Stimulated activated CD4-positive, alpha-beta T cell treated with anti-CD3 and anti-CD28 coated beads, Interleukin-4, amount 100 ng/mL, for 1 hour (primary cell): Measurements from ENCODE around the gene SARM1.
"Not testable (repeated sequence)": the region's sequence is repeated elsewhere in the genome, so short reads cannot be mapped to it uniquely, and the experiment has no call there.

Source experiments
- DNase-seq: peaks from one replicate; pipeline ENCODE4 v3.0.0-alpha.2; 2020

Gene SARM1

DNA sequence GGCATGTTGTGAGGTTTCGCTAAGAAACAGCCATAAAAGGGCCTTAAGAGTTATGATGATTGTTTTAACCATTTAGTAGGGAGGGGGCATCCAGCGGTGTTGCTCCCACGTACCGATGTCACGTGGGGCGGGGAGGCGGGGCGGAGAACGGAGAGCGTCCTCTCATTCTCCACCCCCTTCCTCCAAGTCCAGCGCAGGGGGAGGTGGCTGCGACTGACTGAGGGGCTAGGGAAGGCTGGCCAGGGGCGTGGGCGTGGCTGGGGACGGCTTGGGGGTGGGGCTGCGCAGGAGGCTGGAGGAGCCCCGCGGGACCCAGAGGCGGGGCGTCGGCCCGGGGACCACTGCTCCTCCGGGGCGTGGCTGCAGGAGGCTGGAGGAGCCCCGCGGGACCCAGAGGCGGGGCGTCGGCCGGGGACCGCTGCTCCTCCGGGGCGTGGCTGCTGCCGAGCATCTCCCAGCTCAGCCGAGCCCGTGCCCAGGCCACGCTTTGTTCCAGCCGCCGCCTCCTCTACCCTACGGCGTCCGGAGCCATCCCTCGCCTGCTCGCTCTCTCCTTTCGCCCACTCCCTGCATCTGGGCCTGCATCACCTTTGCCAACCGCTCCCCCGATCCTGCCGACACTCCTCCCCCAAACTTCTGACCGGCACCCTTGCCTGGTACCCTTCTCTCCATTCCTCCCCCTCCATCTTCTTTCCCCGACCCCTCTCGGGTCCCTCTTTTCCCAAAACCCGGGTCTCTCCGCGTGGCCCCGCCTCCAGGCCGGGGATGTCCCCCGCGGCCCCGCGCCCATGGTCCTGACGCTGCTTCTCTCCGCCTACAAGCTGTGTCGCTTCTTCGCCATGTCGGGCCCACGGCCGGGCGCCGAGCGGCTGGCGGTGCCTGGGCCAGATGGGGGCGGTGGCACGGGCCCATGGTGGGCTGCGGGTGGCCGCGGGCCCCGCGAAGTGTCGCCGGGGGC is at the start of gene SARM1:
SARM1 (plus strand) TSS at position 450 of the 958 bp plus-strand sequence; CDS start at position 789, 339 bp downstream.
- peak; percentile 84 for DNase-seq

DNA sequence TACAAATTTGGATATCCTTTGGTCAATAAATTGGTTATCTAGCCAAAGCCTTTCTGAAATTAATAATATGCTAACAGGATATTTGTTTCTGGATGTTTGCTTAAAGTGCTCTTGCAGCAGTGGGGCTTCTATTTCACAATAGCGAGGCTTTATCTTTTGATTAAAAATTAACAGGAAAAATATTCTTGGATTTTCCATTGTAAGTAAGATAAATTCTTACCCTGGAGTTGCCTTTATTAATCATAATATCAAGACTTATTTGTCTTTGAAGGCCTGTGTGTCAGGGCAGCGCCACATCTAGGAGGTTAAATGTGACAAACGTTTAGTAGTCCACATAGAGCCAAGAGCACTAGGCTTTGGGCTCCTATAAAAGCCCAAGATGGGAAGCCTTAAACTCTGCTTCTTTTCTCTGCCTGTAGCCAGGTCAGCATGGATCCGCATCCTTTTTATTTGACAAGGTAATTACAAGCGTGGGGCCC is 47.2 kb upstream of the SARM1 start:
- no peak for DNase-seq

DNA sequence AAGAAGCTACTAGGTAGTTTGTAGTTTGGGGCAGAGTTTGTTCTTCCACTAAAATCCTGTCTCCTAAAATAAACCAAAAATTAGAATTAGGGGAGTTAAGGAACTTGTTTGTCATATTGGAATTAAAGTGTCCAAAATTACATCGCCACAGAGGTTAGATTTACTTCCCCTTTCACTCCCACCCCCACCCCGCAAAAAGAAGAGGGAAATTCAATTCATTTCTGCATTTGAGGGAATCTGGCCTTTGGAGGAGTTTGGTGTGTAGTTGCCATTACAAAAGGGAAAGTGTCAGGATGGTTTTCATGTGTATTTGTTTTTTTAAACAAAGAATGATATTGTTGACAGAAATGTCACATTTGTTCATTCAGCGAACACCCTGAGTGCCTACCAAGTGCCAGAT is 46.7 kb upstream of the SARM1 start:
- DNase-seq = no peak

DNA sequence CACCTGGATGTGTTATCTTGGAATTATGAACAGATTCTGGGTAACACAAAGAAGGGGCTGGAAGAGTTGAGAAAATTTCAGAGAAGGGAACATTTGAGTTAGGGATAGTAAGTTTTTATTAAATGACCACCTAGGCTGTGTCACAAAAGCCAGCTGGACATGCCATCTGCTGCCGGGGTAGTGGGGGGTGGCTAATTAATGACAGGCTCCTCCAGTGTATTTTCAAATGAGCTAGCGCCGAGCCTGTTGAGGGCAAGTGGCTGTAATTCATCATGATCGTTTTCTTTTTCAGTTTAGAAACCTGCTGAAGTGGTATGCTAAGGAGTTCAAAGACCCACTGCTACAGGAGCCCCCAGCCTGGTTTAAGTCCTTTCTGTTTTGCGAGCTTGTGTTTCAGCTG is 46.3 kb upstream of the SARM1 start:
- no peak for DNase-seq

DNA sequence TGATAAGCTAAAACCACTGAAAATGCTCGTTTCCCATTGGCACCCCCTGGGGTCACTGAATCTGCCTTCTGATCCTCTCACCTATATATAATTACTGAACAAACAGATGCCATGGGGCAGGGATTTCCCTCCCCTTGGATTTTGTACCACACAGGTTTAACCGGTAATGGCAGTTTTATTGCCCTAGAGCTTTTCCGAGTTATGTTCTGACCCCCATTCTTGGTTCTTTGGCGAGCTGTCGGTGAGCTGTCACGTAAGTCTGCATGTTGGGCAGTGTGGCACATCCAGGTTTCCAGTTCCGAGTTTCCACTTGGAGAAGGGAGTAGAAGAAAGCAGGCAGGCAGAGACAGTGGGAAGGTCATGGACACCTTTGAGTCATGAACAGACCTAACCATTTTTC is 45.4 kb upstream of the SARM1 start:
- no peak for DNase-seq

DNA sequence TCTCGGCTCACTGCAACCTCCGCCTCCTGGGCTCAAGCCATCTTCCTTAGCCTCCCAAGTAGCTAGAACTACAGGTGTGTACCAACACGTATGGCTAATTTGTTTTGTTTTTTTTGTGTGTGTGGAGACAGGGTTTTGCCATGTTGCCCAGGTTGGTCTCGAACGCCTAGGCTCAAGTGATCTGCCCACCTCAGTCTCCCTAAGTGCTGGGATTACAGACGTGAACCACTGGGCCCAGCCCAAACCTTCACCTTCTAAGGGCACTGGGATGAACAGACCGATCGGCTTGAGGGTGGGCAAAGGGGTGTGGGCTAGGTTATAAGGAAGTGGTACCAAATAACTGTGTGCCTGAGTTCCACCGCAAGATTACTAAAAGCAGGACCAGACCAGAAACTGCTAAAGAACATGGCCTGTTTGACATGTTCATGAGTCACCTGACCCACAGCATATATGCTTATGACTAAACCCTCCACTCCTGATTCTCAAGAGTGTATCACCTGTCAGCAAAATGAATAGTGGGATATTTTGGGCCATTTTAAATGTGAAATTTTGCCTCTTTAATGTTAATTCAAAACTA is 44.4 kb upstream of the SARM1 start:
- no peak for DNase-seq

DNA sequence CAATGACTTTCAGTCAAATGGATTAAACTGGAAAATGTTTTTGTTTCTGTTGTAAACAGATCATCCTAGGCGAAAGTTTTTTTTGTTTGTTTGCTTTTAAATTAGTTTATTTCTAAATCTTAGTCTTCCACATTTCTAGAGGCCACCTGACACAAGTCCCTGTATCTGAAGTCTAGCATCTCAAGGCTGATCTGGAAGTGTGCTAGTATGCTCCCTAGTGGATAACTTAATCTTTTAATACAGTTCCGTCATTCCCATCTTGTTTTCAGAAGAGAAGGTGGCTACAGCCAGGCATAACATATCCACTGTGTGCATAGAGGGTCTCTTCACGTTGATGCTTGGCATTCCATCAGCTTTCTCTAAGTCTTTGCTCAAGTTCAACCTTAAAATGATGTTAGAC is 43.8 kb upstream of the SARM1 start:
- DNase-seq = no peak

DNA sequence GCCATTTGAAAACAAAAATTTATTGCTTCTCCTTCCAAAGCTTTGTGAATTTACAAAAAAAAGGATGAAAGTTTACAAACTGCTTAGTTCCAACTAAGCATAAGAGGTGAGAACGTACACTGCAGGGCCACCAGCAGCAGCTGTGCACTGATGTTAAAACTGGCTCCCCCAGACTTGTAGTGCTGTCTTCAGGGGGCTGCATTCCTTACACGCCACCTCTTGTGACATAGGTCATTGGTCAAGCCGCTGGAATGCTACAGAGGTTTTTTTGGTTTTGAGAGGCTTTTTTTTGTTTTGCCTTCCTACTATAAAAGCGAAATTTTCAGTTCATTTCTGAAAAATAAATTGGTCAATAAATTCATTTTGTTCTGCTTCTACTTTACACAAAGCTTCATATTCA is 43.2 kb upstream of the SARM1 start:
- DNase-seq = no peak

DNA sequence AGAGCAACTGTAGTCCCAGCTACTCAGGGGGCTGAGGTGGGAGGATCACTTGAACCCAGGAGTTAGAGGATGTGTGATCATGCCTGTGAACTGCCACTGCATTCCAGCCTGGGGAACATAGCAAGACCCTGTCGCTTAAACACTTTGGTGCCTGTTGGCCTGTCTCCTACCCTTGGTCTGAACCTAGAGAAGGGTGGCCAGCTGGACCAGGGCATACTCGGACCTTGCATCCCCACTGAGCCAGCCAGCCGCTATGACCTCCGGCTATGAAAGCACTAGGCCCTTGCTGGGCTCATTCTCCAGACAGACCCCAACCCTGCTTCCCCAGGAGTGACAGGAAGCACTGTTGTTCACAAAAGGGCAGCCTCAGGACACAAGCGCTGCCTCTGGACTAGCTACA is 40.8 kb upstream of the SARM1 start:
- DNase-seq = no peak

DNA sequence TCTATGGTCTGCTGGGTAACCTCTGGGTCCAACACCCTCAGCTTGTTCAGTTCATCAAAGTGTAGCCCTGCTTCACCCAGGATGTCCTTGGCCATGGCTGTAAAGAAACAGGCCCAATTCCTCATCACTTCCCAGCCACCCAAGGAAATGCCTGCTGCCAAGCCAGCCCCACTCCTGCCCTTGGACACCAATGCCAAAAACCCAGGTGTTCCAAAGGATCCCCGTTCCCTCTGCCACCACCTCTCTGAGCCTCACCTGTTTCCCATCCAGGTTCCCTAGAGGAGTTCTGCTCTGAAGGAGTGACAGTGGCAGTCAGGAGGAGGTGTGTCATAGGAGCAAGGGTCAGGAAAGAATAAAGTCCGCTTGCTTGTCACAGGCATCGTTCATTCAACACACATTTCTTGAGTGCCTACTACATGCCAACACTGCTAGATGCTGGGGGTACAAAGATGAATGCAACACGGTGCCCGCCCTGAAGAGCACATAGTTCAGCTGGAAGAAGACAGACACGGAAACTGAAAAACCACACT is 39.5 kb upstream of the SARM1 start:
- no peak for DNase-seq

DNA sequence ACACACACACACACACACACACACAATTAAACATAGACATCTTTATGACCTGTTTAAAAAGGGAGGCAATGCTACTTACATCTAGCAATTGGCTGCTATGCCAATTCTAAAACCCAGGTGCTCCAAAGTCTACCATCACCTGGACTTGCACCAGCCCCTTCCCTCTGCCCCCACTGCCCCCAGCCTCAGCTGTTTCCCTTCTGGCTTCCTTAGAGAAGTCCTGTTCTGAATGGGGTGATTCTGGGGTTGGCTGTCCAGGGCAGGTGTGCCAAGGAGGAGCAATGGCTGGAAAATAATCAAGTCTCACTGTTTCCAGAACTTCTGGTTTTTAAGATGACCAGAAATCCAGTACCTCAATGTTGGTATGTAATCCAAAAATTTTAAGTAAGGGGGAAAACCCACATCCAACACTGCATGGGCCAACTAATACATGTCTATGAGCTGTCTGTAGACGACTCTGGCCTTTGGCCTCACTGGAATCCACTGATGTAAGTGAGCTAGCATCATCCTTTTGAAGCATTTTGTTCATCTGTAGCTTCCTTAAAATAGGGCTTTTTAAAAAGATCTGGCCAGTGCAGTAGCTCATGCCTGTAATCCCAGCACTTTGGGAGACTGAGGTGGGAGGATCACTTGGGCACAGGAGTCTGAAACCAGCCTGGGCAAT is 38.3 kb upstream of the SARM1 start:
- DNase-seq = no peak

DNA sequence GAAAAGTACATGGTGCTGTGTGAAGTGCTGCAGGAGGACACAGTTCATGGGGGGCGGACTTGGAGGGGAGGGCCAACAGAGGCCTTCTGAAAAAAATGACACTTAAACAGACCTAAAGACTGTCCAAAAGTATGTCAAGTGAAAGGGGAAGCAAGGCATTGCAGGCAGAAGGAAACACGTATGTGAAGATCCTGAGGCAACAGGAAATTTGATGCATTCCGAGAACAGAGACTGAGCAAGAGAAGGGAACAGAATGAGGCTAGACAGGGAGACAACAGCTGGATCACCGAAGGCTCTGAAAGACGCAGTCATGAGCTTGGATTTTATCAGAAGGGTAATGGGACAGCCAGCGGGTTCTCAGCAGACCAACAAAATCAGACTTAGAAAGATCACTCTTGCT is 37.3 kb upstream of the SARM1 start:
- DNase-seq = no peak

DNA sequence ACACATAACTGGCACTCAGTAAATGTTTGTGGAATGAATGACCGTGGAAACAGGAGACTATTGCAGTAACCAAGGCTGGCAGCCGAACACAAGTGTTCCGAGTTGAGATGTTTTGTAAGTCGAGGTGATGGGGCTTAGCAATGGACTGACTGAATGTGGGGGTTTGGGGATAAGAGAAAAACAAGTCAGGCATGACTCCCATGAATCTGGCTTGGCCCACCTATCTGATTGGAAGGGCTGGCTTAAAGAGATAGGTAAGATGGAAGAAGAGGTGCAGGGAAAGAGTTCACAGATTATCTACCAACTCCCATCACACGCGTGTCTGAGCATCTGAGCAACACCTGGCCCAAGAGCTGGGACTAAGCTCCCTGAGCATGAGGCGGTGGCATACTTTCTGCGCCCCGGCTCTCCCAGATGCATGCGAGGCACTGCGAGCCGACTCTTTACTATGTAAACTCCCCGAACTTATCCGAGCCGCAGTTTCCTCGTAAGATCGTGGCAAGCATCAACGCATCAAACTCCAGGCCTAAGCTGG is 36.8 kb upstream of the SARM1 start:
- DNase-seq = no peak

DNA sequence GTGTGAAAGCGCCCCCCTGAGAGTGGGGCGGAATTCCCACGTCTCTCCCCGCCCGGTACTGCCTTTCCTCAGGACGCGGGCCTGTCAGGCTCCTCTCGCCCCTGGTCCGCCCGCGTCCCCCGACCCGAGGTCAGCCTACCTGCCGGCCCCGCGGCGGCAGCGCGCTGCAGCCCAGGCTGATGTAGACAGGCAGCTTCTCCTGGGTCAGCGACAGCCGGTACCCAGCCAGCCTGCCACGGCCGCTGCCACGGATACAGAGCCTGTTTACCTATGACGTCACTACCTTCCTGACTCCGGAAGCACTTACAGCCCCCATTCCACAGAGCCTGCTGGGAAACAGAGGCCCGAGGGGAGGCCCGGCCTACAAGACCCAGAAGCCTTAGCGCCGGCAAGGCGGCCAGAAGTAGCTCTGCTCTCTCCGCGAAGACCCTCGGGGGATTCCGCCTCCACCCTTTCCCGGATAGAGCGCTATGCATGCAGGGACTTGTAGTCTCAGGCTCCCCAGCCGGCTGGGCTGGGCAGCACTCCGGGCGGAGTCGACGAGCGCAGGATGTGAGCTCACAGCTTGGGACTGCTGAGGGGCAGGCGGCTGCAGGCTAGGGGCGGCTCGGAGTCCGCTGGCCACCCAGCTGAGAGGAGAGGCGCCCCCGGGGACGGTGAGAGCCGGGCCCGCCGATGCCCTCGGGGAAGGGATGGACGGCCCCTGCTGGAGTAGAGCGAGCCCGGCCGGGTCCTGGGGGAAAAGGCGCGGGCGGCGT is 36.1 kb upstream of the SARM1 start, which contains the start of the genes IFT20 and TNFAIP1:
IFT20 (minus strand) TSS at position 272 of the 758 bp plus-strand sequence. CDS start 3,487 bp downstream, outside the sequence.
TNFAIP1 (plus strand) TSS at position 561 of the 758 bp plus-strand sequence. CDS start 3,761 bp downstream, outside the sequence.
- peak; percentile 94 for DNase-seq

DNA sequence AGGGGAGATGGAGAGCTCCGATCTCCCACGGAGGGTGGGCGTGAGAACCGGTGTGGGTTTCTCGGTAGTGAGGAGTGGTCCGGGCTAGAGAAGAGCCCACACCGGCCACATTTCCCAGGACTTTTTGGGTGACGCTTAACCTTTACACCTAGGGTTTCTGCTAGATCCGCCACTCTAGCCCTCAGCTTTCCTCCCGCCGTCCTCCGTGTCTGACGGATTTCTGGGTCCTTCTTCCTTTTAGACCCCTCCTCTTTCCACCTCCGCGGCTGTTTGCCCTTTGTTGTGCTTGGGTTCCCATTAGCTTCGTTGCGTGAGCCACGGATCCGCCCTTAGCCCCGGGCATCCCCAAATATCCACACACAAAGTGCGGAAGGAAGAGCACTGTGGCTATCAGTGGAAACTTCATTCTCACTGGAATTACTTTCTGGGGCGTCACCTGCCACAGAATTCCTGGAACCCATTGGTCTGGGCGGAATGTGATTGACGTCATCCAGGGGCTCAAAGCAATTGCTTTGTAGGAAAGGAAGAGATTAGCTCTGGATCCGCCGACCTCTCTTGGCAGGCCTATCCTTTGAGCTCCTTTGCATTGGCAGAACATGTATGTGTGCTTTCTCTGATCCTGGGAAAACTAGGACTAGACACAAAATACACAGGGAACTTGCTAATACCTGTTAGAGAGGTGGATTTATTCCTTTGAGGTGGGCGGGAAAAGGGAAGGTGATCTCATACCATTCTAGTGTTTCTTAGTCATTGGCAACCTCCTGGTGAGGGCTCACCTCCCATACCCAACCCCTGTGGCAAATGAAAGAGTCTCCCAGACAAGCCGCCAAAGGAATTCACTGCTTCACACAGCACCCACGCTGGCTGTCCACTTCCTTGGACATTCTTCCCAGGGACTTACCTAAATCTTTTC is 35.3 kb upstream of the SARM1 start:
- no peak for DNase-seq

DNA sequence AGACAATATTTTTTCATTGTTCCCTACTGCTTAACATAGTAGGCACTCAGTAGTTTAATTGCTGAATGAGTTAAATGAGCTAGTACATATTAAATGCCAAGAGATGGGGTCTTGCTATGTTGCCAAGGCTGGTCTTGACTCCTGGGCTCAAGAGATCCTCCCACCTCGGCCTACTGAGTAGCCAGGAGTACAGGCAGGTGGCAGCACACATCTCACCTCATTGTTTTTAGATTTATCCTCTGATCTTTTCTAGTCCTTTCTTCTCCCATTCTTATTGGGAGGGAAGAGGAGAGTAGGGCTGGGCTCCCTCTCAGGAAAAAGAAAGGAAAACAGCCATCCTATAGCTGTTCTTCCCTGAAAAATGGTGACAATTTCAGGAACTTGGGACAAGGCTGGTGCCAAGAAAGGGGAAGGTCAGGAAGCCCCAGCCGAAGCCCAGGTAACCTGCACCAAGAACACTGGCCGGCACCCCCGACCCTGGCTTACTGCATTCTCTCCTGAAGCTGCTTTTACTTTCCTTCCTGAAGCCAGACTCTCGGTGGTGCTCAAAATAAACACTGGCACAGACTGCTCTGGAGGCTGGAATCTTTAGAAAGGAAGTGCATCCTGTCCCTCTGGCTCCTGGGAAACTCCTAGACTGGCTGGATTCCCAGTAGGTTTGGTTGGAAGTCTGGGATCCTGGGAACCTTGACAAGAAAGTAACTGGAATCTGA is 33.3 kb upstream of the SARM1 start:
- DNase-seq = no peak

DNA sequence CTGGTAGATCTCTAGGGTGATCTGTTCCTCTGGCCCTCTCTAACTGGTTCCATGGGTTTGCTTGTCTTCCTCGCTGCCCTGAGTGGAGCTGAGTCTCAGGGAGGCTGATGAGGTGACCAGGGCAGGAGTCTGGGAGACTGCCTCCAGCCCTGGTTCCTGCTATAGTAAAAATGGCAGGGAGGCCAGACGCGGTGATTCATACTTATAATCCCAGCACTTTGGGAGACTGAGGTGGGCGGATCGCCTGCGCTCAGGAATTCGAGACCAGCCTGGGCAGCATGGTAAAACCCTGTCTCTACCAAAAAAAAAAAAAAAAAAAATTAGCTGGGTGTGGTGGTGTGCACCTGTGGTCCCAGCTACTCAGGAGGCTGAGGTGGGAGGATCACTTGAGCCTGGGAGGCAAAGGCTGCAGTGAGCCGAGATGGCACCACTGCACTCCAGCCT is 32.7 kb upstream of the SARM1 start:
- DNase-seq = not testable (repeated sequence)

DNA sequence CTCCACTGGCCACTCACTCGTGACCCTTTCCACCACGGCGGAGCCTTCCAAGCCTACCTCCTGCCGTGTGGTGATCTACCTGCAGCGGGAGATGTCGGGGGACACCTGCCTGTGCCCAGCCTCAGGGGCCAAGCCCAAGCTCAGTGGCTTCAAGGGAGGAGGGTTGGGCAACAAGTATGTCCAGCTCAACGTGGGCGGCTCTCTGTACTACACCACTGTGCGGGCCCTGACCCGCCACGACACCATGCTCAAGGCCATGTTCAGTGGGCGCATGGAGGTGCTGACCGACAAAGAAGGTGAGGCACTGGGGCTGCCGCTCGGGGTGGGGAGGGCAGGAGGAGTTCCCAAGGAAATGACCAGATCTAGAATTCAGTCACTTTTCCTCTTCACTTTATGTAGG is 32.1 kb upstream of the SARM1 start:
- DNase-seq = no peak

DNA sequence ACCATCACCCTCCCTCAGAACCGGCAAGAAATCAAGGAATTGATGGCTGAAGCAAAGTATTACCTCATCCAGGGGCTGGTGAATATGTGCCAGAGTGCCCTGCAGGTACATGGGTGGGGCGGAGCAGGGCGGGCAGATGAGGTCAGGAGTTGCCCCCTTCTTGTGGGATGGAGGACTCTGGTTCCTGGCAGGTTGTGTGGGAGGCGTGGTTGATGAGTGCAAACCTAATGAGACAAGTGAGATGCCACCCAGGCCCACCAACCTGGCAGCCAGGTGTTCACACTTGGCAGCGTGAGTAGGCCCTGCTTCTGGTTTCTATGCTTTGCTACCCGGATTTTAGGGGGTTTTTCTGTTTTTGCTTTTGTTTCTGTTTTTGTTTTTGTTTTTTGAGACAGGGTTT is 31.1 kb upstream of the SARM1 start:
- DNase-seq = no peak

DNA sequence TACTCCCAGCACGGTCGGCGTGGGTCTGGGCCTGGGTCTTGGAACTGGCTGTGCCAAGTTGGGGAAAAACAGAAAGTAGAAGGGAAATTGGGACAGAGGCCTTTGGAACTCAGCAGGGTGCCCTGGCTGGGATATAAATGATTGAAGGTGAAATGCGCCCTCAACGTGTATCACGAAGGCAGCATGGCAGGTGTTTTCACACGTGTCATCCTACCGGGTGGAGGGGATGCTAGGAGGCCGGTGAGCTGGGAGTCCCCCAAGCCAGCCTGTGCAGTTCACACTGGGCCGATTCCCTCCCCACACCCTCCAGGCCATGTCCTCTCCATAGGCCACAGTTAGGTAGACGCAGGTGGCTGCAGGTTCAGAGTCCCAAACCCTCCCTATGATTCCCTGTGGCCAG is 30.0 kb upstream of the SARM1 start:
- DNase-seq = no peak
